A673 (cell line): ENCODE measurements around the gene GPR85. TPM values are rescaled to one million over a fixed set of nuclear protein-coding genes. Genes with fewer than 3 reads are reported as not detected.

Experiments
- Bru-seq: library from RNA; stranded (reverse); fragments of 400-500 nt; gene quantifications from one replicate; lab custom pipeline; 2021; lab: Mats Ljungman, UMichigan
- BruChase-seq, 2 experiments: library from RNA; stranded (reverse); fragments of 400-500 nt; gene quantifications; one replicate each; lab custom pipeline; 2021; lab: Mats Ljungman, UMichigan
- BruUV-seq: library from RNA; stranded (reverse); fragments of 400-500 nt; replicated peaks from 2 replicates; lab custom pipeline; 2021; lab: Mats Ljungman, UMichigan
- CTCF ChIA-PET: fragments of 300-600 bp; sonication (Branson Sonifier 250); formaldehyde crosslinking; loops from one replicate; lab custom pipeline; 2022; ENCODE audit warnings: antibody characterized with exemption; lab: Charles Lee
- POLR2A ChIA-PET: fragments of 300-600 bp; sonication (Branson Sonifier 250); formaldehyde crosslinking; loops from one replicate; lab custom pipeline; 2022; ENCODE audit warnings: antibody characterized with exemption; ENCODE audit not compliant: low non-redundant PET; lab: Charles Lee
- DNase-seq: peaks from one replicate; pipeline ENCODE4 v3.0.0-alpha.2; 2015; ENCODE audit warnings: low spot score
- H3K27ac ChIP-seq: fragments of 200-600 bp; sonication (generic); 2 replicates; pipeline ENCODE4 v1.5.1; 2016; ENCODE audit warnings: mixed run types, low read depth, mild to moderate bottlenecking, mixed read lengths, antibody characterized with exemption, low read length; ENCODE audit not compliant: poor library complexity, severe bottlenecking
- H3K27me3 ChIP-seq: fragments of 200-600 bp; sonication (generic); replicated peaks from 2 replicates; pipeline ENCODE4 v1.6.1; 2017; ENCODE audit warnings: mixed run types, low read depth, mild to moderate bottlenecking, mixed read lengths, antibody characterized with exemption, low read length; ENCODE audit not compliant: insufficient read depth, poor library complexity
- H3K36me3 ChIP-seq: fragments of 200-600 bp; sonication (generic); 2 replicates; pipeline ENCODE4 v1.6.1; 2016; ENCODE audit warnings: mixed run types, mild to moderate bottlenecking, mixed read lengths, antibody characterized with exemption, low read length; ENCODE audit not compliant: insufficient read depth, poor library complexity, severe bottlenecking
- H3K4me1 ChIP-seq: fragments of 200-600 bp; sonication (generic); 2 replicates; pipeline ENCODE4 v1.6.1; 2017; ENCODE audit warnings: mixed run types, mild to moderate bottlenecking, mixed read lengths, antibody characterized with exemption, low read length; ENCODE audit not compliant: insufficient read depth, poor library complexity, severe bottlenecking
- H3K4me3 ChIP-seq: fragments of 200-600 bp; sonication (generic); 2 replicates; pipeline ENCODE4 v1.5.1; 2016; ENCODE audit warnings: low read depth, mixed run types, mild to moderate bottlenecking, mixed read lengths, low read length; ENCODE audit not compliant: poor library complexity, severe bottlenecking
- H3K9me3 ChIP-seq: fragments of 200-600 bp; sonication (generic); 2 replicates; pipeline ENCODE4 v1.6.1; 2016; ENCODE audit warnings: mixed run types, low read depth, mild to moderate bottlenecking, mixed read lengths, antibody characterized with exemption, low read length; ENCODE audit not compliant: poor library complexity, severe bottlenecking
- EZH2 ChIP-seq: fragments of 200-600 bp; sonication (generic); IDR thresholded peaks from 2 replicates; pipeline ENCODE4 v1.6.1; 2017; ENCODE audit warnings: borderline replicate concordance, low read depth, mild to moderate bottlenecking, mixed read lengths, antibody characterized with exemption, low read length; ENCODE audit not compliant: poor library complexity, severe bottlenecking
- intact Hi-C: fragments of 100-400 bp; cut with micrococcal nuclease; formaldehyde crosslinking; loops from one replicate; pipeline ENCODE4 v1.10.0; 2022; ENCODE audit not compliant: unreplicated experiment
- long read RNA-seq: library from polyadenylated mRNA; stranded (forward); transcript quantifications from one replicate; pipeline ENCODE4 v2.0.0, GENCODE V29; 2022
- total RNA-seq: library from RNA; stranded (reverse); gene quantifications from 2 replicates; pipeline ENCODE4 v1.2.3, GENCODE V29; 2021
- TF ChIP-seq, protein P1 (sequence below): fragments of 300-800, 200-600 bp; sonication (generic); conservative IDR thresholded peaks from 2 replicates; pipeline ENCODE4 v1.5.1; 2017; ENCODE audit warnings: low read depth, mild to moderate bottlenecking, antibody characterized with exemption, low read length, moderate library complexity, mixed read lengths

Gene GPR85, protein sequence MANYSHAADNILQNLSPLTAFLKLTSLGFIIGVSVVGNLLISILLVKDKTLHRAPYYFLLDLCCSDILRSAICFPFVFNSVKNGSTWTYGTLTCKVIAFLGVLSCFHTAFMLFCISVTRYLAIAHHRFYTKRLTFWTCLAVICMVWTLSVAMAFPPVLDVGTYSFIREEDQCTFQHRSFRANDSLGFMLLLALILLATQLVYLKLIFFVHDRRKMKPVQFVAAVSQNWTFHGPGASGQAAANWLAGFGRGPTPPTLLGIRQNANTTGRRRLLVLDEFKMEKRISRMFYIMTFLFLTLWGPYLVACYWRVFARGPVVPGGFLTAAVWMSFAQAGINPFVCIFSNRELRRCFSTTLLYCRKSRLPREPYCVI
- 0.32 TPM in 1 of 2 replicates, not detected in the other for total RNA-seq
- Bru-seq, nascent RNA: percentile 32 among the genes with signal in this experiment
- percentile 35 among the genes with signal in this experiment for BruChase-seq, experiment 1, labeled RNA remaining after a 2-hour chase
- percentile 34 among the genes with signal in this experiment for BruChase-seq, experiment 2, labeled RNA remaining after a 6-hour chase
- long read RNA-seq: 0 reads

DNA sequence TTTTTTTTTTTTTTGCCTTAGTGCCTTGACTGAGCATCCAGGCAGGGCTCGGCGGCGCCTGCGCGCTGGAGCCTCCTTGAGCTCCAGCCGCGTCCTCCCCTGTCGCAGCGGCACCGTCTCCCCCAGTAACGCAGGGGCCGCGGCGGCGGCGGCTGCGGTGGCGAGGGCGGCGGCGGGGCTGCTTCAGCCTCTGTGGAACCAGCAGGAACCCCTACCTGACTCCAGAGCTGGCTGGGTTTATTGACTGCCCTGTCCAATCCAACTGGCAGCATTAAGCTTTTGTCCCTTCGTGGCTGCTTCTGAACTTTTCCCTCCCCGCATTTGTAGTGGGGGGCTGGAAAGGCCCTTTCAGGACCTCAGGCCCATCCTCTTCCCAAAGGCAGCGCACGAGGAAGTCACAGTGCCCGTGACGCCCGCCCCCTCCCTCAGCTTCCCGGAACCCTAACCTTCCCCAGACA, at the start of gene GPR85:
Gene GPR85 (minus strand): TSS at position 397 of the 458 bp plus-strand sequence. CDS start 2,106 bp downstream, outside the sequence.
- no peaks in the 10 kb centered on the region for H3K36me3 ChIP-seq
- H3K27ac ChIP-seq: no peak within 1 kb of the TSS
- CTCF ChIA-PET: interaction anchor here (0.6 kb wide), 1 partner anchor 32 kb away, joined by 4 read pairs; the partner anchor contains the start of gene SMIM30
- POLR2A ChIA-PET: no interaction called here
- DNase-seq: peak; percentile 64
- TF ChIP-seq, protein P1, sequence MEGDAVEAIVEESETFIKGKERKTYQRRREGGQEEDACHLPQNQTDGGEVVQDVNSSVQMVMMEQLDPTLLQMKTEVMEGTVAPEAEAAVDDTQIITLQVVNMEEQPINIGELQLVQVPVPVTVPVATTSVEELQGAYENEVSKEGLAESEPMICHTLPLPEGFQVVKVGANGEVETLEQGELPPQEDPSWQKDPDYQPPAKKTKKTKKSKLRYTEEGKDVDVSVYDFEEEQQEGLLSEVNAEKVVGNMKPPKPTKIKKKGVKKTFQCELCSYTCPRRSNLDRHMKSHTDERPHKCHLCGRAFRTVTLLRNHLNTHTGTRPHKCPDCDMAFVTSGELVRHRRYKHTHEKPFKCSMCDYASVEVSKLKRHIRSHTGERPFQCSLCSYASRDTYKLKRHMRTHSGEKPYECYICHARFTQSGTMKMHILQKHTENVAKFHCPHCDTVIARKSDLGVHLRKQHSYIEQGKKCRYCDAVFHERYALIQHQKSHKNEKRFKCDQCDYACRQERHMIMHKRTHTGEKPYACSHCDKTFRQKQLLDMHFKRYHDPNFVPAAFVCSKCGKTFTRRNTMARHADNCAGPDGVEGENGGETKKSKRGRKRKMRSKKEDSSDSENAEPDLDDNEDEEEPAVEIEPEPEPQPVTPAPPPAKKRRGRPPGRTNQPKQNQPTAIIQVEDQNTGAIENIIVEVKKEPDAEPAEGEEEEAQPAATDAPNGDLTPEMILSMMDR: no peak
- BruUV-seq: no TSS peak
- peak within 1 kb of the TSS; percentile 47 for H3K4me3 ChIP-seq
- intact Hi-C loops: no loop called here
- peaks cover 17% of the 10 kb centered on the region for H3K27me3 ChIP-seq
- H3K4me1 ChIP-seq: no peaks in the 10 kb centered on the region
- H3K9me3 ChIP-seq: no peaks in the 10 kb centered on the region

DNA sequence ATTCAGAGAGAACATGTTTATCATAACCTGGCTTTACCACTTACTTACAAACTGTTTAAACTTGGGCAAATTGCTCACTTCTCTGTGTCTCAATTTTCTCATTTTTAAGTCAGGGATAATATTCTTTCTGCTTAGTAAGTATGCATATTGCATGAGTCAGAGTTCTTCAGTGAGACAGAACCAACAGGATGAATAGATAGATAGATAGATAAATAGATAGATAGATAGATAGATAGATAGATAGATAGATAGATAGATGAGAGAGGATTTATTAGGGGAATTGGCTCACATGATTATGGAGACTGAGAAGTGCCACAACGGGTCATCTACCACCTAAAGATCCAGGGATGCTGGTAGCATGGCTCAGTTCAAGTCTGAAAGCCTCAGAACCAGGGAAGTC, 47.4 kb upstream of the GPR85 start:
- H3K4me1 ChIP-seq: no peaks in the 10 kb centered on the region
- BruUV-seq: no TSS peak
- no peaks in the 10 kb centered on the region for H3K27me3 ChIP-seq
- DNase-seq: no peak
- no peak overlapping the region for H3K4me3 ChIP-seq
- intact Hi-C loops: no loop called here
- TF ChIP-seq EZH2: no peak
- CTCF ChIA-PET: no interaction called here
- POLR2A ChIA-PET: no interaction called here
- H3K27ac ChIP-seq: no peak overlapping the region
- H3K36me3 ChIP-seq: no peaks in the 10 kb centered on the region
- H3K9me3 ChIP-seq: no peaks in the 10 kb centered on the region

DNA sequence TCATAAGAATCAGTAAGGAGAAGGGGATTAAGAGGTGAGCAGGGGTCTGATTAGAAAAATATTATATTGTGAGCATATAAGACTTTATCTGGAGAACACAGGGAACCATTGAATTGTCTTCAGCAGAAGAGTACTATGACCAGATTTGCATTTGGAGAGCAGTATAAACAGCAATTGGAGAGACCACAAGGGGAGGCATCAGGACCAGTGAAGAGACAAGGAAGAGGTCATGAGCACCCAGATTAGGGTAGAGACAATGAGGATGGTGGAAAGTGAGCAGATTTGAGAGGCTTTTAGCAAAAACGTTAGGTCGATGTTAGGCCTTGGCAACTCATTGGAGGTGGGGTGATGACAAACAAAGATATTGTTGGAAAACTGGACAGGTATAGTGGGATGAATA, 44.7 kb upstream of the GPR85 start:
- DNase-seq: no peak
- BruUV-seq: no TSS peak
- Histone ChIP-seq H3K4me1 (no peaks in the 10 kb centered on the region), H3K27me3 (no peaks in the 10 kb centered on the region), H3K27ac (no peak overlapping the region), H3K36me3 (no peaks in the 10 kb centered on the region), H3K4me3 (no peak overlapping the region), H3K9me3 (no peaks in the 10 kb centered on the region)
- TF ChIP-seq EZH2: no peak
- TF ChIP-seq, protein P1: no peak
- intact Hi-C loops: no loop called here
- CTCF ChIA-PET: no interaction called here
- POLR2A ChIA-PET: no interaction called here
